HCT116 (cell line): ENCODE data around the gene WFDC5. TPM values are rescaled to one million over a fixed set of nuclear protein-coding genes. Genes with fewer than 3 reads are reported as not detected.

Experiments used
- ATAC-seq: fragments of 200-7000 bp; cut with Tn5 transposase; 2 replicates; pipeline ENCODE4 v1.9.1; 2020; ENCODE audit warnings: mild to moderate bottlenecking, moderate library complexity
- BruUV-seq: library from RNA; stranded (reverse); fragments of 400-500 nt; replicated peaks from 2 replicates; lab custom pipeline; 2021; lab: Mats Ljungman, UMichigan
- CTCF ChIA-PET: fragments of 300-600 bp; sonication (Branson Sonifier 250); formaldehyde crosslinking; loops from one replicate; lab custom pipeline; 2021; ENCODE audit warnings: antibody characterized with exemption; lab: Charles Lee
- POLR2A ChIA-PET: fragments of 300-600, 350-600 bp; sonication (Branson Sonifier 250); formaldehyde crosslinking; loops from one replicate; lab custom pipeline; 2021; ENCODE audit warnings: antibody characterized with exemption; lab: Charles Lee
- RAD21 ChIA-PET, 2 experiments: fragments of 300-600 bp; sonication (Branson Sonifier 250); formaldehyde crosslinking; loops; one replicate each; lab custom pipeline; 2023; ENCODE audit warnings: low total read pairs in 2 of 2; ENCODE audit not compliant: uncharacterized antibody in 2 of 2, unreplicated experiment in 2 of 2, low non-redundant PET in 1 of 2; lab: Charles Lee
- DNase-seq: peaks from one replicate; pipeline ENCODE4 v3.0.0-alpha.2; 2010; ENCODE audit warnings: low read depth, low spot score
- H2AFZ ChIP-seq: fragments of 200-600 bp; shearing (Covaris generic), sonication (generic); 2 replicates; pipeline ENCODE4 v1.6.1; 2017; ENCODE audit warnings: low read depth, mixed run types, mixed read lengths, antibody characterized with exemption, low read length; ENCODE audit not compliant: poor library complexity, severe bottlenecking
- H3K27ac ChIP-seq: 2 replicates; pipeline ENCODE4 v1.5.1; 2012; ENCODE audit warnings: low read depth, low read length
- H3K27me3 ChIP-seq: fragments of 200-600 bp; sonication (generic); 2 replicates; pipeline ENCODE4 v1.6.1; 2016; ENCODE audit warnings: mixed run types, low read length, mixed read lengths; ENCODE audit not compliant: insufficient read depth
- H3K36me3 ChIP-seq, 2 experiments: fragments of 200-500 bp in 1 of 2; fragments of 200-600 bp in 1 of 2; sonication (Bioruptor generic) in 1 of 2; sonication (generic) in 1 of 2; 2 replicates each; pipeline versions ENCODE4 v1.5.1 to v1.6.1; 2014 to 2016; ENCODE audit warnings: low read length in 2 of 2, inconsistent platforms in 1 of 2, mixed read lengths in 1 of 2, mixed run types in 1 of 2; ENCODE audit not compliant: insufficient read depth in 2 of 2, control insufficient read depth in 1 of 2
- H3K4me1 ChIP-seq, 2 experiments: fragments of 200-600 bp in 1 of 2; sonication (generic) in 1 of 2; 2 replicates each; pipeline versions ENCODE4 v1.5.1 to v1.6.1; 2012 to 2017; ENCODE audit warnings: low read length in 2 of 2, inconsistent platforms in 1 of 2, mild to moderate bottlenecking in 1 of 2, mixed read lengths in 1 of 2, mixed run types in 1 of 2, moderate library complexity in 1 of 2; ENCODE audit not compliant: insufficient read depth in 2 of 2, control insufficient read depth in 1 of 2
- H3K4me2 ChIP-seq: fragments of 200-600 bp; sonication (generic); 2 replicates; pipeline ENCODE4 v1.6.1; 2017; ENCODE audit warnings: mixed run types, low read length, mixed read lengths
- H3K4me3 ChIP-seq, 2 experiments: fragments of 200-600 bp in 1 of 2; sonication (generic) in 1 of 2; replicated peaks in 1 of 2; 2 replicates each; pipeline ENCODE4 v1.5.1; 2011 to 2016; ENCODE audit warnings: low read length in 2 of 2, control low read depth in 1 of 2, low read depth in 1 of 2, mild to moderate bottlenecking in 1 of 2, mixed read lengths in 1 of 2, mixed run types in 1 of 2
- H3K79me2 ChIP-seq: fragments of 200-600 bp; sonication (generic); 2 replicates; pipeline ENCODE4 v1.6.1; 2017; ENCODE audit warnings: mild to moderate bottlenecking, mixed run types, low read length, moderate library complexity, mixed read lengths; ENCODE audit not compliant: insufficient read depth
- H3K9ac ChIP-seq: fragments of 200-600 bp; sonication (generic); 2 replicates; pipeline ENCODE4 v1.6.1; 2016; ENCODE audit warnings: low read length, mixed read lengths
- H3K9me2 ChIP-seq: fragments of 200-600 bp; sonication (generic), shearing (Covaris generic); 2 replicates; pipeline ENCODE4 v1.6.1; 2017; ENCODE audit warnings: mixed run types, mild to moderate bottlenecking, moderate library complexity; ENCODE audit not compliant: insufficient read depth
- H3K9me3 ChIP-seq, 2 experiments: fragments of 200-500 bp in 1 of 2; fragments of 200-600 bp in 1 of 2; sonication (Bioruptor generic) in 1 of 2; sonication (generic) in 1 of 2; 2 replicates each; pipeline ENCODE4 v1.6.1; 2014 to 2017; ENCODE audit warnings: low read length in 2 of 2, mixed read lengths in 2 of 2, inconsistent platforms in 1 of 2, low read depth in 1 of 2, mild to moderate bottlenecking in 1 of 2, mixed run types in 1 of 2, moderate library complexity in 1 of 2; ENCODE audit not compliant: control insufficient read depth in 1 of 2, insufficient read depth in 1 of 2
- H4K20me1 ChIP-seq: fragments of 200-600 bp; sonication (generic), shearing (Covaris generic); 2 replicates; pipeline ENCODE4 v1.6.1; 2017; ENCODE audit warnings: mixed run types, mild to moderate bottlenecking, moderate library complexity; ENCODE audit not compliant: insufficient read depth
- CTCF ChIP-seq, 3 experiments: fragments of 200-600 bp in 1 of 3; sonication (generic) in 1 of 3; IDR thresholded peaks in 2 of 3; conservative IDR thresholded peaks in 1 of 3; 2 replicates each; pipeline ENCODE4 v1.5.1; 2012 to 2017; ENCODE audit warnings: low read depth in 2 of 3, low read length in 2 of 3, antibody characterized with exemption in 1 of 3, borderline replicate concordance in 1 of 3, control low read depth in 1 of 3, mild to moderate bottlenecking in 1 of 3, mixed read lengths in 1 of 3, mixed run types in 1 of 3, moderate library complexity in 1 of 3; ENCODE audit not compliant: insufficient read depth in 1 of 3
- ELF1 ChIP-seq: IDR thresholded peaks from 2 replicates; pipeline ENCODE4 v1.6.1; 2012; ENCODE audit warnings: low read depth, borderline replicate concordance
- FOSL1 ChIP-seq: IDR thresholded peaks from 2 replicates; pipeline ENCODE4 v1.6.1; 2012; ENCODE audit warnings: low read depth
- JUND ChIP-seq: IDR thresholded peaks from 2 replicates; pipeline ENCODE4 v1.6.1; 2012
- POLR2A ChIP-seq: IDR thresholded peaks from 2 replicates; pipeline ENCODE4 v1.7.0; 2011; ENCODE audit warnings: borderline replicate concordance; ENCODE audit not compliant: insufficient read depth, insufficient read length; ENCODE audit errors: extremely low read depth
- SIN3A ChIP-seq: IDR thresholded peaks from 2 replicates; pipeline ENCODE4 v1.6.1; 2012; ENCODE audit warnings: low read depth
- SRF ChIP-seq: IDR thresholded peaks from 2 replicates; pipeline ENCODE4 v1.6.1; 2012; ENCODE audit warnings: low read depth
- ZFX ChIP-seq: fragments of 450-650 bp; IDR thresholded peaks from 2 replicates; pipeline ENCODE4 v1.6.1; 2017
- intact Hi-C: fragments of 100-400 bp; cut with micrococcal nuclease; formaldehyde crosslinking; loops from 2 replicates; pipeline ENCODE4 v1.10.0; 2022
- total RNA-seq: library from RNA; stranded (reverse); gene quantifications from one replicate; pipeline ENCODE4 v1.2.1, GENCODE V29; 2021; ENCODE audit not compliant: unreplicated experiment
- TF ChIP-seq, protein P1 (sequence below): IDR thresholded peaks from 2 replicates; pipeline ENCODE4 v1.6.1; 2011; ENCODE audit warnings: mild to moderate bottlenecking, low read length, moderate library complexity; ENCODE audit not compliant: insufficient replicate concordance; ENCODE audit errors: extremely low read depth

Gene WFDC5
- total RNA-seq, 1 experiment from 2014 or later: not detected

DNA sequence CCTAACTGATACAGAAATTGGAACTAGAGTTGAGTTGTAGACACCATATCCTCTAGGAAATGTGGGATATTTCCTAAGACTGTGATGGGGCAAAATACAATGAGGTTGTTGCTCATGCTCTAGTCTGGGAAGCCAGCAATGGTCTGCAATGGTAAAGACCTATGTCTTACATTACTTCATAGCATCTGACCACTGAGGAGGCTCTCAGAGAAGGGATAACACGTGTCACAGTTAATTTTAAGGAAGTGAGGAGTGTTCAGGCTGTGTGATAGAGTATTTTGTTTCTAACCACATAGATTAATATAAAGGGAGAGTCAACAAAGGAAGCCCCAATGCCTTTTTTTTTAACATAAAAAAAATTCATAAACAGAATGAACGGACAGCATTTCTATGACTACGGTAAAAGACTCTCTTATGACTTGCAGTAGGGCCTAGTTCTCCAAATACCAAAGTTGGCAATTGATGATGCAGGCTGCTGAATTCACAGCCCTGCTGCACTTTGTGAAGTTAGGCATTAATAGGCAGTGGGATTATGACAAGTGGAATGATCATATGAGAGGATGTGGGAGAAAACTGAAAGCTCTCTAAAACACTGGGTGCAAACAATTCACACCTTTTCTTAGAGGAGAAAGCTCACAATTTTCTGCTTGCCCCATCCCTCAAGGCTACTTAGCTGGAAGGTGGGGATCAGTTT lies 27.7 kb downstream of the WFDC5 start:
- no peak overlapping the region for H2AFZ ChIP-seq
- intact Hi-C loops: no loop called here
- ChIA-PET RAD21 (no interaction called here), CTCF (interaction anchor here (1.0 kb wide), 1 partner anchor 43 kb away, joined by 3 read pairs; no protein-coding TSS in a partner anchor), POLR2A (no interaction called here)
- no peak overlapping the region for H3K4me3 ChIP-seq
- no peaks in the 10 kb centered on the region for H3K79me2 ChIP-seq
- ATAC-seq: no peak
- H3K4me2 ChIP-seq: no peak overlapping the region
- H3K36me3 ChIP-seq: peaks cover 0 to 4% of the 10 kb centered on the region in 2 experiments; a peak in 1 of 4 replicates
- H3K27ac ChIP-seq: no peak overlapping the region
- no peaks in the 10 kb centered on the region for H4K20me1 ChIP-seq
- no peaks in the 10 kb centered on the region for H3K27me3 ChIP-seq
- no peaks in the 10 kb centered on the region for H3K9me3 ChIP-seq
- no TSS peak for BruUV-seq
- no peak for DNase-seq
- no peak overlapping the region for H3K9ac ChIP-seq
- H3K9me2 ChIP-seq: no peaks in the 10 kb centered on the region
- H3K4me1 ChIP-seq: no peaks in the 10 kb centered on the region
- no peak for TF ChIP-seq CTCF (IDR thresholded peaks at IDR 0.05 in 2 of 3, conservative IDR thresholded peaks at IDR 0.05 in 1 of 3; ENCODE audit: borderline replicate concordance in 1 of 3, insufficient read depth in 1 of 3, low read depth in 2 of 3, low read length in 2 of 3)
- TF ChIP-seq ZFX: no peak
- no peak for TF ChIP-seq ELF1
- TF ChIP-seq SIN3A: no peak
- no peak for TF ChIP-seq FOSL1
- TF ChIP-seq SRF: no peak
- TF ChIP-seq, protein P1, sequence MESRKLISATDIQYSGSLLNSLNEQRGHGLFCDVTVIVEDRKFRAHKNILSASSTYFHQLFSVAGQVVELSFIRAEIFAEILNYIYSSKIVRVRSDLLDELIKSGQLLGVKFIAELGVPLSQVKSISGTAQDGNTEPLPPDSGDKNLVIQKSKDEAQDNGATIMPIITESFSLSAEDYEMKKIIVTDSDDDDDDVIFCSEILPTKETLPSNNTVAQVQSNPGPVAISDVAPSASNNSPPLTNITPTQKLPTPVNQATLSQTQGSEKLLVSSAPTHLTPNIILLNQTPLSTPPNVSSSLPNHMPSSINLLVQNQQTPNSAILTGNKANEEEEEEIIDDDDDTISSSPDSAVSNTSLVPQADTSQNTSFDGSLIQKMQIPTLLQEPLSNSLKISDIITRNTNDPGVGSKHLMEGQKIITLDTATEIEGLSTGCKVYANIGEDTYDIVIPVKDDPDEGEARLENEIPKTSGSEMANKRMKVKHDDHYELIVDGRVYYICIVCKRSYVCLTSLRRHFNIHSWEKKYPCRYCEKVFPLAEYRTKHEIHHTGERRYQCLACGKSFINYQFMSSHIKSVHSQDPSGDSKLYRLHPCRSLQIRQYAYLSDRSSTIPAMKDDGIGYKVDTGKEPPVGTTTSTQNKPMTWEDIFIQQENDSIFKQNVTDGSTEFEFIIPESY: no peak
- TF ChIP-seq JUND: no peak
- no peak for TF ChIP-seq POLR2A
